AG08396 (cell line): ENCODE results near the gene OR10A6.

Experiments used
- DNase-seq: peaks from one replicate; pipeline ENCODE4 v3.0.0; 2012; ENCODE audit warnings: low spot score, mixed read lengths

OR10A6 gene

DNA sequence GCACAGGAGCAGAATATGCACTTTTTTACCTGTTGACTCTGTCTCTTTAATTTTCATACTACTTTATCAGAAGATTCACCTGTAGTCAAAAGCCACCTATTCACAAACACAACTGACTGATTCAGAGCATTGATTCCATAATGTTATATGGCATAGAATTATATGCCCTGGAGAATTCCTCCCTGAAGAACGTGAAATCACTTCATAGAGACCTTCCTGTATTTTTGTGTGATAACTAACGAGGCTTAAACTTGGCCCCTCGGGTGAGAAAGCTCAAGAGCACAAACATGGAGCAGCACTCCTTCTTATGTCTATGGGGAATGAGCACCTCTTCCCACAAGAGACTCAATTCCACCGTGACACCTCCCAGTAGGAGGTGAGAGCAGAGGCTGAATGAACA, at the start of gene OR10A6:
OR10A6 (minus strand) TSS at position 101 of the 400 bp plus-strand sequence. CDS start 2,606 bp downstream, outside the sequence.
- DNase-seq = no peak

GRCh38 chr11:7977232-7977917, 46.3 kb upstream of the OR10A6 start:
- DNase-seq = peak; percentile 41

GRCh38 chr11:7974668-7975067, 43.6 kb upstream of the OR10A6 start:
- no peak for DNase-seq

DNA sequence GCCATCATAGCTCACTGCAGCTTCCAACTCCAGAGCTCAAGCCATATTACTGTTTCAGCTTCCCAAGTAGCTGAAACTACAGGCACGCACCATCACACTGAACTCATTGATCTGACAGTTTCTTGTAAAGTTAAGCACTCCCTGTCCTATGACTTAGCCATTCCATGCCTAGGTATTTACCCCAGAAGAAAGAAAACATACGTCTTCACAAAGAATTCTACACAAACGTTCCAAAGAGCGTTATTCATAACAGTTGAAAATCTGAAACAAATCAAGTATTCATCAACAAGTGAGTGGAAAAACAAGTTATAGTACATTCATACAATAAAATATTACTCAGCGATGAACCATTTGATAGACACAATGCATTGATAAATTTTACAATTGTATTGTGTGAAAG, 41.9 kb upstream of the OR10A6 start:
- DNase-seq = no peak

DNA sequence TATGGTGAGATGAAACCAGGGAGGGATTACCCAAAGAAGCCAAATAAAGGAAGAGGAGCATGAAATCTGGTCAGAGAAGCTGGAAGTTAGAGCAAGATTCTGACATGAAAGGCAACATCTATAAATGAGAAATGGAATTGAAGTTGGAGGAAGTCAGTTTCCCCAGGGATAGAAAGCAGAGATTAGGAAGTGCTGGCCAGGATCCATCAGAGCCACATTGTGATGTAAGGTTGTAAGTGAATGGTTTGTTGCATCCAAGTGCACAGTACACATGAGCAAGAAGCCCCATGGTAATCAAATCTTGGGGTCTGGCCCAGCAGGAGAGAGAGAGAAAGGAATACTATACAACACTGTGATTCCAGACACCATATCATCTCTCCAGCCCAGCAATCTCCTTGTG, 40.8 kb upstream of the OR10A6 start:
- DNase-seq = no peak

- DNase-seq = no peak
Measured at GRCh38 chr11:7969756-7970646, 38.9 kb upstream of the OR10A6 start.

GRCh38 chr11:7968686-7969085, 37.6 kb upstream of the OR10A6 start:
- no peak for DNase-seq

DNA sequence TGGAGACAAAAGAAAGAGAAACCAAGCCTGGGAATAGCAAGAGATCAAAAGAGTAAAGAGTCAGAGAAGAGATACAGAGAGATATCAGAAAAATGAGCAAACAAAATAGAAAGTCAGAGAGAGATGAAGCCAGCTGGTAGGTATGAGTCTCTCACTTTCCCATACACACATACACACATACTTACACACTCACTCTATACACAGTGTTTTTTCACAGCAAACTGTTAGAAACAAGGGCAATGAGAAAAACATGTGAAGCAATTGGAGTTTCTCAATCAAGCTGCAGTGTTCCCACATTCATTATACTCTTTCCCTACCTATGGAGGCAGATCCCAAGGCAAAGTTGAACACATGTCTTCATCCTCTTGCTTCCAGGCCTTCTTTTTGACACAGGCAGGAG, 36.8 kb upstream of the OR10A6 start:
- DNase-seq = no peak

GRCh38 chr11:7967097-7967496, 36.0 kb upstream of the OR10A6 start:
- no peak for DNase-seq

DNA sequence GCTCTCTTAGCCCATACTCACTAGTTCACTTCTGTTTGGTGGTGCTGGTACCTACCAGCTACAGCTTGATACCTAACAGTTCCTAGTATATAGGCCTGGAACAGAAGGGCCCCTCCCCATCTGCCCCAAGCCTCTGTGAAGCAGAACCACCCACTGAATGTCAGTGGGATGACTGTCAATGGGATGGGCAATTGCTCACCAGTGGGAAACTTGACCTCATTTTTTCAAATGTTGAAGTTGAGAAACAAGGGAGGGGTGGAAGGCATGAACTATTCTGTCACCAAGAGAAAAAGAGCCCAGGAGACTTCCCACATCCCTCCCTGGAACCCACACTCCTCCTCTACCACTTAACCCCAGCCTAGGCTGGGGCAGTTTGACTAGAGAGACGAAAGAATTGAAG, 34.3 kb upstream of the OR10A6 start, which contains the start of gene NLRP10:
NLRP10 (minus strand) TSS at position 62 of the 400 bp plus-strand sequence. CDS start 1,952 bp downstream, outside the sequence.
- peak; percentile 75 for DNase-seq

DNA sequence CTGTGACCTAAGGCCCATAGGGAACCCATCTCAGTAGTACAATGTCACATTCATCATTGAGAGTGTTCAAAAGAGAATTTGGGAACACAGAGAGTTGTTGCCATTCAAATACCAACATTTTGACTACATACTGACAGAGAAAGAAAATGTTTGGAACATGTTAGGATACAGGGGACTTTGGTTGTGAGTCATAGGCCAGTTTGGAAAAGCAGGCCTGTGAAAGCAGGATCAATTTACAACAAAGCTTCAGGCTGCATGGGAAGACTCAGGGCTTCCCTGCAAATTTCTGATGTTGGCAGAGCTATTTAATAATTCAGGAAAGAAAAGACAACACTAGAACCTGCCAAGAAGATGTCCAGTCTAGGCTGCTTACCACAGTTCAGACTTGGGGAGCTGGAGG, 33.8 kb upstream of the OR10A6 start:
- peak; percentile 57 for DNase-seq

GRCh38 chr11:7964261-7964660, 33.2 kb upstream of the OR10A6 start:
- DNase-seq = no peak

DNA sequence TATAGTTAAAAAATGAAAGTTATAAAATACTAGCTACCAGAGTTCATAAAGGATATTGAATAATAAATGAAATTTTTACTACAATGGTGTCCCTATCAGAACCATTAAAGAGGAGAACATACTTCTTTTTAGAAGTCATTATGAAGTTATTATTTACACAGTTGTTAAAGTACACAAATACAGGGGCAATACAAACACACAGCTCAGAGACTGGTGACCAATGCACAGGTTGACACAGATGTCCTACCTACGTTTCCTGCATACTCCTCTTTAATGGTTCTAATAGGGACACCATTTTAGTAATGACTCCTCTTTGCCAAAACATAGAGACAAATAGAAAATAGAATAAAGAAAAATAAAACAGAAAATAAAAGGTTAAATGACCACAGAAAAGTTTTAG, 24.1 kb upstream of the OR10A6 start:
- DNase-seq = no peak

DNA sequence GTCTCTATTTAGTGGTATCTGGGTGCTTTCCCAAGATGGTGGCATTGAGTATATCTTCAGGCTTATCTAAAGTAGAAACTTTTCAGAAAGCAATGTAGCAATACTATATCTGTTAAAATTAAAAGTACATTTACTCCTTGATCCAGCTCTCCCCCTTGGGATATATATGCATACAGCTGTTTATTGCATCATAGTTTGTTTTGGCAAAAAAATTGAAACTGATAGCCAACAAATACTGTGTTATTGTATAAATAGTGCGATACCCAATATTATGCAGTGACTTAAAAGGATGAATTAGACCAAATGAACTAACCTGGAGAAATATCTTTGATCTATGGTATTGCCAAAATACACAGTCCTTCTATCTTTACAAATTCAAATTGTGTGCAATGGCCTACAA, 18.9 kb upstream of the OR10A6 start:
- DNase-seq = no peak

GRCh38 chr11:7944123-7944522, 13.1 kb upstream of the OR10A6 start:
- DNase-seq = no peak

DNA sequence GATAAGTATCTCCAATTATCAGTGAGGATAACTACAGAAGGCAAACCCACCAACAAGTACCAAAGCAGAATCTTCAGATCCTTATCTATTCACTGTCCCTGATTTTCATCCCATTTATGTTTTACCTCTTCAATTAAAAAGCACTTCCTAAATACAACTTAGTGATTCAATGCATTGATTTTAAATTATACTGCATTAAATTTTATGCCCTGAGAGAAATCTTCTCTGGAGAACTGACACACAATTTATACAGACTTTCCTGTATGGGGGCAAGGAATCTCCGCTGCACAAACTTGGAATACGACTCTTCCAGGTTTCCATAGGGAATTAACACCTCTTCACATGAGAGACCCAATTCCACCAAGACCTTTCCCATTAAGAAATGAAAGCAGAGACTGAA, 10.5 kb upstream of the OR10A6 start, which contains the start of gene OR10A3:
OR10A3 (minus strand) TSS at position 101 of the 400 bp plus-strand sequence. CDS start 2,188 bp downstream, outside the sequence.
- no peak for DNase-seq

DNA sequence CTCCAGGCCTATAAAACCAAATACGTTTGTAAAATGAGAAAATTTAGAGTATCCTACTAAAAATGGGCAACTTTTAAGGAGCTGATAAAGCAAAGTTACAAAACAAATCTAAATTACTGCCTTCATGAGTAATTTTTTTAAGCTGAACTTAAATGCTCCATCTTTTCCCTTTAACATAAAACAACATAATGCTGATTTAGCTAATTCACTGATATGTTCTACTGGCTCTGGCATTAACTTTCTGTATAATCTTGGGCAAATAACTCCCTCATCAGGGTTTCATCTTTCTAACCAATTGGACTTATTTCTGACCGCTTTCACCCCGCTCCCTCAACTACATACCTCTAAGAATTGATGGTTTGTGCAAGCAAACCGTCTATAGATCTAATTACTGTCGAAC, 10.1 kb upstream of the OR10A6 start:
- no peak for DNase-seq

DNA sequence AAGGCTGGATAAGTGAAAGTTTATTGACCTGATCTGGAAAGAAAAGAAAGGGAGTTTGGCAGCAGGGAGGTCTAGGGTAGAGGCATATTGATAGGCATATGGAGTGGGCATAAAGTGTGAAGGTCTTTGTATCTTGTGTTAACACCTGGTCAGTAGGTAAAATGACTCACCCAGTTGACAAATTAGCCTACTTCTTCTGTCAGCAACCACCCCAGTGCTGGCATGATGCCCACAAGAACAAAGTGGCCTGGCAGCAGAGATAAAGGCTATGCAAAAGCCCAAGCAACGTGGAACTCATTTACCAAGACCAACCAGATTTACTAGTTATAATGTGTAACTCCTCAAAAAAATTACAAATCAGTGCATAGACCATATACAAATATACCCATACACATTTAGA, 5.5 kb upstream of the OR10A6 start:
- DNase-seq = no peak

GRCh38 chr11:7927635-7928034, 3.4 kb downstream of the OR10A6 start:
- no peak for DNase-seq

- peak; percentile 32 for DNase-seq
Measured at GRCh38 chr11:7924536-7924935, 6.5 kb downstream of the OR10A6 start.

GRCh38 chr11:7918141-7918540, 12.9 kb downstream of the OR10A6 start:
- no peak for DNase-seq

DNA sequence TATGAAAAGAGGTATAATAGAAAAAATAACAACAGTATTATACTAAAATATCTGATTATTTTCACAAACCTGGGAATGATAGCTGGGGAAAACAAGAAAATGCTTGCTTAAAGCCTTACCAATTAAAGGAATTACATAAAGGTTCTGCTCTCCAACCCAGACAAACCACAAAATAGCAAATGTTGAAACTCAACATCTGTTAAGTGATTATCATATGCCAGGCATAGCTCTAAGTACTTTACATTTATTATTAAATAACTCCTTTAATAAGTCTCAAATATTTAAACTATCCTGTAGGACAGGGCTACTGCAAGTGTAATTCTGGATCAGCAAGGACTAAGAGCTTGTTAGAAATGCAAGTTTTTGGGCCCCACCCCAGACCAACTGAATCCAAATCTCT, 20.1 kb downstream of the OR10A6 start:
- no peak for DNase-seq

DNA sequence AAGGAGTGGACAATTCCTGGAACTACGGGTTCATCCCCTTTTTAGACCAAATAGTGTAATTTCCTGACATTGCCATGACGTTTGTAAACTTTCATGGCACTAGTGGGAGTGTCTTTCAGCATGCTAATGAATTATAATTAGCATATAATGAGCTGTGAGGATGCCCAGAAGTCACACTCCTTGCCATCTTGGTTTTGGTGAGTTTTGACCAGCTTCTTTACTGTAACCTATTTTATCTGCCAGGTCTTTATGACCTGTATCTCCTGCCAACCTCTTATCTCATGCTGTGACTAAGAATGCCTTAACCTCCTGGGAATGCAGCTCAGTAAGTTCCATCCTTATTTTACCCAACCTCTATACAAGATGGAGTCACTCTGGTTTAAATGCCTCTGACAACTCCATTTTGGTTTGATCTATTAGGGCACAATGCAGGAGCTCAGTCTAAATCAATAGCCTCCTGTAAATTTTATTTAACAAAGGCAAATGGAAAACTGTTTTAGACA, 20.7 kb downstream of the OR10A6 start:
- DNase-seq = no peak
